HG03432 (cell line): Measurements from ENCODE around the gene COL6A6.
"Not testable (repeated sequence)": the region's sequence is repeated elsewhere in the genome, so short reads cannot be mapped to it uniquely, and the experiment has no call there.

ENCODE experiments used
- ATAC-seq: cut with Tn5 transposase; IDR thresholded peaks from one replicate; pipeline ENCODE4 v1.9.1; 2021; ENCODE audit warnings: mild to moderate bottlenecking, moderate library complexity; ENCODE audit not compliant: unreplicated experiment

The COL6A6 gene

GRCh38 chr3:130533247-130533646 lies 16.3 kb downstream of the COL6A6 start:
- no peak for ATAC-seq

GRCh38 chr3:130537673-130538304 lies 20.8 kb downstream of the COL6A6 start:
- no peak for ATAC-seq

GRCh38 chr3:130539005-130539404 lies 22.0 kb downstream of the COL6A6 start:
- peak; percentile 68 for ATAC-seq

GRCh38 chr3:130543322-130543721 lies 26.3 kb downstream of the COL6A6 start:
- no peak for ATAC-seq

GRCh38 chr3:130546920-130547679 lies 30.1 kb downstream of the COL6A6 start:
- no peak for ATAC-seq

- ATAC-seq: not testable (repeated sequence)
These were observed 30.7 kb downstream of the COL6A6 start for GRCh38 chr3:130547680-130548065.

GRCh38 chr3:130548356-130548755 lies 31.4 kb downstream of the COL6A6 start:
- no peak for ATAC-seq

GRCh38 chr3:130557336-130558035 lies 40.5 kb downstream of the COL6A6 start:
- ATAC-seq: no peak

GRCh38 chr3:130558366-130558765 lies 41.4 kb downstream of the COL6A6 start:
- no peak for ATAC-seq

- no peak for ATAC-seq
These were observed 48.2 kb downstream of the COL6A6 start for GRCh38 chr3:130565224-130565623.
